GM23248 (cell line): ENCODE measurements around the gene TRPM3.

Experiments
- EZH2 ChIP-seq: fragments of 200-600 bp; sonication (generic); IDR thresholded peaks from 2 replicates; pipeline ENCODE4 v1.6.1; 2018; ENCODE audit warnings: antibody characterized with exemption, mild to moderate bottlenecking; ENCODE audit not compliant: insufficient read depth, poor library complexity, severe bottlenecking
- EZH2phosphoT487 ChIP-seq: fragments of 200-600 bp; sonication (generic); IDR thresholded peaks from 2 replicates; pipeline ENCODE4 v1.6.1; 2018; ENCODE audit warnings: antibody characterized with exemption, moderate library complexity, mild to moderate bottlenecking, low read depth; ENCODE audit not compliant: insufficient read depth

DNA sequence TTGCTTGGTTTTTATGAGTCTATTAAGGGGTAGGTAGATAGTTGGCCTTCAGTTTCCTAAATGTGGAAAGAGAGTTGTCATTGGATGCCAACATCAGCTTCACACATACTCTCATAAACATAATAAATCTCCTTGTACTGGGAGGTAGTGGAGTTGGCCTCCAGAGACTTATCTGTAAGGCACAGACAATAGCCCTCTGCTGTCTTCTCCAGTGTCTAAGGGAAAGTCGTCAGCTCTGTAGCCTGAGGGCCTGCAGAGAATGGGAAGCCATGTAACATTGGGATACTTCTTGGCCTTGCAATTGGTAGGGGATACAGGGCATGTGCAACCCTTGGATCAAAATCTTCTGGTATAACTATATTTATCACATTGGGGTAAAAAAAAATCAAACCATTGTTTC is 375.1 kb downstream of the TRPM3 start:
- TF ChIP-seq EZH2, result no peak
- TF ChIP-seq EZH2phosphoT487, result no peak
